ENCODE measurements around the gene C21orf91.

C21orf91 gene

GRCh38 chr21:17798796-17799195 is 20.4 kb downstream of the C21orf91 start:
- DNase-seq (ENCODE audit: low read depth in 2 of 2, low spot score in 1 of 2) = no peak

- no peak for DNase-seq (ENCODE audit: low read depth in 2 of 2, low spot score in 1 of 2)
Observed at GRCh38 chr21:17797967-17798366, 21.2 kb downstream of the C21orf91 start.

- no peak for DNase-seq (ENCODE audit: low read depth in 2 of 2, low spot score in 1 of 2)
Observed at GRCh38 chr21:17796503-17796902, 22.7 kb downstream of the C21orf91 start.

- DNase-seq (ENCODE audit: low read depth in 2 of 2, low spot score in 1 of 2) = no peak
Observed at GRCh38 chr21:17796037-17796403, 23.1 kb downstream of the C21orf91 start.

- DNase-seq (ENCODE audit: low read depth in 2 of 2, low spot score in 1 of 2) = no peak
Observed at GRCh38 chr21:17795146-17796036, 23.8 kb downstream of the C21orf91 start.

GRCh38 chr21:17794518-17795145 is 24.5 kb downstream of the C21orf91 start:
- no peak for DNase-seq (ENCODE audit: low read depth in 2 of 2, low spot score in 1 of 2)

GRCh38 chr21:17793246-17794123 is 25.7 kb downstream of the C21orf91 start:
- no peak for DNase-seq (ENCODE audit: low read depth in 2 of 2, low spot score in 1 of 2)

- no peak for DNase-seq (ENCODE audit: low read depth in 2 of 2, low spot score in 1 of 2)
Observed at GRCh38 chr21:17789656-17790055, 29.5 kb downstream of the C21orf91 start.

GRCh38 chr21:17789069-17789468 is 30.1 kb downstream of the C21orf91 start:
- DNase-seq (ENCODE audit: low read depth in 2 of 2, low spot score in 1 of 2) = no peak

- DNase-seq (ENCODE audit: low read depth in 2 of 2, low spot score in 1 of 2) = no peak
Observed at GRCh38 chr21:17786851-17787181, 32.3 kb downstream of the C21orf91 start.

- DNase-seq (ENCODE audit: low read depth in 2 of 2, low spot score in 1 of 2) = no peak
Observed at GRCh38 chr21:17786071-17786850, 32.9 kb downstream of the C21orf91 start.

- no peak for DNase-seq (ENCODE audit: low read depth in 2 of 2, low spot score in 1 of 2)
Observed at GRCh38 chr21:17785403-17785788, 33.8 kb downstream of the C21orf91 start.

GRCh38 chr21:17784604-17785402 is 34.4 kb downstream of the C21orf91 start:
- no peak for DNase-seq (ENCODE audit: low read depth in 2 of 2, low spot score in 1 of 2)

GRCh38 chr21:17784180-17784598 is 35.0 kb downstream of the C21orf91 start:
- no peak for DNase-seq (ENCODE audit: low read depth in 2 of 2, low spot score in 1 of 2)

- DNase-seq (ENCODE audit: low read depth in 2 of 2, low spot score in 1 of 2) = no peak
Observed at GRCh38 chr21:17783481-17784179, 35.5 kb downstream of the C21orf91 start.

- DNase-seq (ENCODE audit: low read depth in 2 of 2, low spot score in 1 of 2) = no peak
Observed at GRCh38 chr21:17783003-17783402, 36.2 kb downstream of the C21orf91 start.

- DNase-seq (ENCODE audit: low read depth in 2 of 2, low spot score in 1 of 2) = no peak
Observed at GRCh38 chr21:17782051-17782450, 37.1 kb downstream of the C21orf91 start.

GRCh38 chr21:17781524-17781923 is 37.6 kb downstream of the C21orf91 start:
- no peak for DNase-seq (ENCODE audit: low read depth in 2 of 2, low spot score in 1 of 2)

- no peak for DNase-seq (ENCODE audit: low read depth in 2 of 2, low spot score in 1 of 2)
Observed at GRCh38 chr21:17780539-17780938, 38.6 kb downstream of the C21orf91 start.

- DNase-seq (ENCODE audit: low read depth in 2 of 2, low spot score in 1 of 2) = no peak
Observed at GRCh38 chr21:17779980-17780379, 39.2 kb downstream of the C21orf91 start.
